Measurements from ENCODE around the gene SNX25.

SNX25 gene

GRCh38 chr4:185221912-185222311, 12.5 kb downstream of the SNX25 start:
- no peak overlapping the region for H3K4me3 ChIP-seq (ENCODE audit: low read length)
- DNase-seq (ENCODE audit: low read depth) = no peak
- no peak for TF ChIP-seq CTCF (IDR thresholded peaks at IDR 0.05; ENCODE audit: insufficient read depth, low read depth, low read length, missing control alignments)

- no peak for TF ChIP-seq CTCF (IDR thresholded peaks at IDR 0.05; ENCODE audit: insufficient read depth, low read depth, low read length, missing control alignments)
- H3K4me3 ChIP-seq (ENCODE audit: low read length) = no peak overlapping the region
- DNase-seq (ENCODE audit: low read depth) = peak; percentile 48
These were observed 13.2 kb downstream of the SNX25 start for GRCh38 chr4:185222598-185222997.

- DNase-seq (ENCODE audit: low read depth) = no peak
- peak; percentile 28 for TF ChIP-seq CTCF (IDR thresholded peaks at IDR 0.05; ENCODE audit: insufficient read depth, low read depth, low read length, missing control alignments)
- no peak overlapping the region for H3K4me3 ChIP-seq (ENCODE audit: low read length)
These were observed 15.2 kb downstream of the SNX25 start for GRCh38 chr4:185224597-185224996.

- no peak for TF ChIP-seq CTCF (IDR thresholded peaks at IDR 0.05; ENCODE audit: insufficient read depth, low read depth, low read length, missing control alignments)
- no peak for DNase-seq (ENCODE audit: low read depth)
- H3K4me3 ChIP-seq (ENCODE audit: low read length) = no peak overlapping the region
These were observed 16.5 kb downstream of the SNX25 start for GRCh38 chr4:185225940-185226339.

DNA sequence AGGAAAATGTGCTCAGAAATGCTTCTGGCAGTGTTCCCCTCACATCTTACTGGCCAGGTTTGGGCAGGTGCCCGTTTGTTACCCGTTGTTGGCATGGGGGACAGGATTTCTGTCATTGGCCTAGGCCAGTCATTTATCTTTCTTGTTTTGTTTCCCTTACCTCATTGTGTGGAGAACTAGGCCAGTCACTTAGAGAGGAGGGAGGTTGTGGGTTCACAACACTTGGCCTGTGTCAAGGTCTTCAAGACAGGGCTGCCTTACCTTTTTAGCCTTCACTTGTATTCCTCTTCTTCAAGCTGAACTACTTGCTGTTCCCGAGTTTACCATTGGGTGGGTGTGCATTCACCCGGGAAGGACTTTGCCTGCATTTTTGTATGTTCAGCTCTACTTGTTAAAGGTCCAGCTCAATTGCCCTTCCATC, 17.7 kb downstream of the SNX25 start:
- no peak for DNase-seq (ENCODE audit: low read depth)
- TF ChIP-seq CTCF (IDR thresholded peaks at IDR 0.05; ENCODE audit: insufficient read depth, low read depth, low read length, missing control alignments) = no peak
- no peak overlapping the region for H3K4me3 ChIP-seq (ENCODE audit: low read length)

DNA sequence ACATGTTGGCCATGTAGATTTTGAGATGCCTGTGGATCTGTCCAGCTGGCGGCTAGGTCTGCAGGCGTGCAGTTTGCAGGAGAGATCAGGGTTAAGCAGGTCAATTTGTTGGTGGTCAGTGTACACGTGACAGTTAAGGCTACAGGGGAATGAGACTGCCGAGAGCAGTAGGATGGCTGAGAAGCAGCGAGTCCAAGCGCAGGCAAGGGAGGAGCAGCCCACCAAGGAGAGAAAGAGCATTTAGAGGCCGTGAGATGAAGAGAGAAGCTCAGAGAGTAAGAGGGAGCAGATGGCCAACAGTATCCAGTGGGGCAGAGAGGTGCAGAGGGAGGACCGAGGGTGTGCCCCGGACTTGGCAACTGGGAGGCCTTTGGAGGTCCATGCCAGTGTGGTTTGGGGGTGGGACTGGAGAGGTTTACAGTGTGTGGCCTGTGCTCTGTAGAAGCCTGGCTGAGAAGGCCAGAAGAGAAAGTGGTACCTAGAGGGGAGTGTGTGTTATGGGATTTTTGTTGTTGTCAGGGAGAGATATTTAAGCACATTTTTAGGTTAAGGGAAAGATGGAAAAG, 18.4 kb downstream of the SNX25 start:
- no peak for TF ChIP-seq CTCF (IDR thresholded peaks at IDR 0.05; ENCODE audit: insufficient read depth, low read depth, low read length, missing control alignments)
- no peak for DNase-seq (ENCODE audit: low read depth)
- H3K4me3 ChIP-seq (ENCODE audit: low read length) = no peak overlapping the region

Data from epithelial cell of esophagus (primary cell).